Measurements from ENCODE around the gene CHKB. TPM values are rescaled to one million over a fixed set of nuclear protein-coding genes. Genes with fewer than 3 reads are reported as not detected.

The CHKB gene
- total RNA-seq, 1 donor from 2014 or later: 81.1 TPM

DNA sequence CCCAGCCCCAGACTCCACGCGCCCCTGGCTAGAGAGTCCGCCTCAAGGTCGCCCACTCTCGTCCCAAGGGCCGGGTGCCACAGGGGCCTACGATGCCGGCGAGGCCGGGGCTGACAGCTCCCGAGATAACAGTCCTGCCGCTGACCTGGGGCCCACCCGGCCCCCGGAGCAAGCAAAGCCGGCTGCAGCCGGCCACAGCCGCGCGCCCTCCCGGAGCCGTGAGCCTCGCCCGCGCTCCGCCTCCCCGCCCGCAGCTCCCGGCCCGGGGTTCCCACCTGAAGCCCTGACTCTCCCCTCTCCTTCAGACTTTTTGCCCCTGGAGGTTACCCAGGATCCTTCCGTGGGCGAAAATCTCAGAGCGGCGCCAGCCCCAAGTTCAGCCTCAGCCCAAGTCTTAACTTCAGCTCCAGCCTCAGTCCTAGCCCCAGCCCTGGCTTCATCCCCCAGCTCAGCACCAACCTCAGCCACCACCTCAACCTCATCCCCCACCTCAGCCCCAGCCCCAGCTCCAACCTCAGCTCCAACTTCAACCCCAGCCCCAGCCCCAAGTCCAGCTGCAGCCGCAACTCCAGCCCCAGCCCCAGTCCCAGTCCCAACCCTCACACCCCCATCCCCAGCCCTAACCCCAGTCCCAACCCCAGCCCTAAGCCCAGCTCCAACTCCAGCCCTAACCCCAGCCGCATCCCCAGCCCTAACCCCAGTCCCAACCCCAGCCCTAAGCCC lies 35.2 kb downstream of the CHKB start:
- DNase-seq (ENCODE audit: low read depth): no peak
- peaks cover 63% of the 10 kb centered on the region for H3K27me3 ChIP-seq (ENCODE audit: control insufficient read depth, insufficient read depth, low read length)
- H3K36me3 ChIP-seq (ENCODE audit: control insufficient read depth, insufficient read depth, low read length): no peaks in the 10 kb centered on the region
- TF ChIP-seq, protein P1, sequence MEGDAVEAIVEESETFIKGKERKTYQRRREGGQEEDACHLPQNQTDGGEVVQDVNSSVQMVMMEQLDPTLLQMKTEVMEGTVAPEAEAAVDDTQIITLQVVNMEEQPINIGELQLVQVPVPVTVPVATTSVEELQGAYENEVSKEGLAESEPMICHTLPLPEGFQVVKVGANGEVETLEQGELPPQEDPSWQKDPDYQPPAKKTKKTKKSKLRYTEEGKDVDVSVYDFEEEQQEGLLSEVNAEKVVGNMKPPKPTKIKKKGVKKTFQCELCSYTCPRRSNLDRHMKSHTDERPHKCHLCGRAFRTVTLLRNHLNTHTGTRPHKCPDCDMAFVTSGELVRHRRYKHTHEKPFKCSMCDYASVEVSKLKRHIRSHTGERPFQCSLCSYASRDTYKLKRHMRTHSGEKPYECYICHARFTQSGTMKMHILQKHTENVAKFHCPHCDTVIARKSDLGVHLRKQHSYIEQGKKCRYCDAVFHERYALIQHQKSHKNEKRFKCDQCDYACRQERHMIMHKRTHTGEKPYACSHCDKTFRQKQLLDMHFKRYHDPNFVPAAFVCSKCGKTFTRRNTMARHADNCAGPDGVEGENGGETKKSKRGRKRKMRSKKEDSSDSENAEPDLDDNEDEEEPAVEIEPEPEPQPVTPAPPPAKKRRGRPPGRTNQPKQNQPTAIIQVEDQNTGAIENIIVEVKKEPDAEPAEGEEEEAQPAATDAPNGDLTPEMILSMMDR (IDR thresholded peaks at IDR 0.05; ENCODE audit: insufficient read depth, low read length, poor library complexity, severe bottlenecking): no peak
- no peak overlapping the region for H3K4me3 ChIP-seq (ENCODE audit: low read depth, low read length)

DNA sequence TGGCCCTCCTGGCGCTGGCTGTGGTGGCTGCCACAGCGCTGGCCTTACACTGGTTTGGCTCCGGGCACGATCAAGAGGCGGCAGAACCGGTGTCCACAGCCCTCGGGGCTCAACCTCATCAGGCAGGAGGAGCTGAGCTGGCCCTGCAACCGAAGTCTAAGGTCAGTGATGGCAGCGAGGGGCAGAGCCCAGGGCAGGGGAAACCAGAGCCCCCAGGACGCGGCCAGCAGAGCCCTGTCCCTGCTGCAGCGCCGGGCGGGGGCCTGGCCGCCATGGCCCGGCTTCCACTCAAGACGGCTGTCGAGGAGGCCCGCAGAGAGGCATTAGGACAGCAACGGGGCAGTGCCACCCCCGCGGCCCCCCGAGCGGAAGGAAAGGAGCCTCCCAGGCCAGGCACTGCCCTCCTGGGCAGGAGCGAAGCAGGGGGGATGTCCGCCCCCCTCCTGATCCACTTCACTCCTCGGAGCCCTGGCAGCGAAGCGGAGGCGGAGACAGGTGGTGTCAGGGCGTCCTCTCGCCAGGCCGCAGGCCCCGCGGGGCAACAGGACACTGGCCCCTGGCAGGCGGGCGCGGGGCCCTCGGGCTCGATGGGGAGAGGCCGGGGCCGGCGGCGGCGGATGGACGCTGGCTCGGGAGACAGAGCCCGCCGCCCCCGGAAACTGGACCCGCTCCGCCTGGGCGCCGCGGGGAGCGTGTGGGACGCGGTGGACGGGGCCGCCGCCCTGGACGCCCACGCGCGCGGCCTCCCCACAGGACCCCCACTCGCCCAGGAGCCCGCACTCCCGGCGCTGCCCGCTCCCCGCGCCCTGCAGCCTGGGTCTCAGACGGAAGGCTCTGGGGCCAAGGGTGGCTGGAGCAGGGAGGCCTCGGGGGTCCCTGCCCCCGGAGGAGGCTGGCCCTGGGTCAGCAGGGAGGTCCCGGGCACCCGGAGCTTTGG lies 36.1 kb downstream of the CHKB start:
- DNase-seq (ENCODE audit: low read depth): no peak
- TF ChIP-seq, protein P1 (IDR thresholded peaks at IDR 0.05; ENCODE audit: insufficient read depth, low read length, poor library complexity, severe bottlenecking): no peak
- Histone ChIP-seq H3K36me3 (ENCODE audit: control insufficient read depth, insufficient read depth, low read length) (no peaks in the 10 kb centered on the region), H3K4me3 (ENCODE audit: low read depth, low read length) (no peak overlapping the region), H3K27me3 (ENCODE audit: control insufficient read depth, insufficient read depth, low read length) (peaks cover 61% of the 10 kb centered on the region)

DNA sequence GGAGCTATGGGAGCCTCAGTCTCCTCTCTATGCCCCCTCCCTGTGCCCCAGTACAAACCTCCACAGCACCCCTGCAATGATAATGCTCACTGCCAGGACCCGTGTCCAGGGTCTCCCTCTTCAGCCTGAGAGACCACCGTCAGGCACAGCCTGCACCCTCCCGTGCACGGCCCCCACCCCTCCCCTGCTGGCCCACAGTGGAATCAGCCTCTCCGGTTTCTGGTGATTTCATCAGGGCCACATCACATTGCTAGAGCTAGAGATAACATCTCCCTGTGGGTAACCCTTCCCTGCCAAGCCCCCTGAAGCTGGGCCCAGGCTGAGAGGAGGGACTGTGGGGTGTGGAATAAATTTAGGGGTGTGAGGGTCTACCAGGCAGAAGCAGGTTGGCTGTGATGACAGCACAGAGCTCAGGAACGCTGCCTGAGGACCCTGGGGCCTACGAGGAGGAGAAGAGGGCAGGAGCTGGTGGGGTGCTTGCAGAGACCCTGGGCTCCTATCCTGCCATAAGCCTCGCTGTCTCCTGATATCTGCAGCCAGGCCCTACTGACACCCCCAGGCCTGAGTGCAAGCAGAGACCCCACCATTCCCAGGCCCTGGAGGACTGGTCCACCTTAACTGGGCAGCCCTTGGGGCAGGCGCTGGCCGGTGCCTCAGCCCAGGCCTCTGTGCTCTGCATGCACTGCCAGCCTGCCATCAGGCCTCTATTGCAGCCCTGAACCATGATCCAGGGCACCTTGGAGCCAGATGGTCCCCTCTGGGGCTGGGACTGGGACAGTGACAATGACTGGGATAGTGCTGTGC lies 36.9 kb downstream of the CHKB start, which contains the start of gene KLHDC7B:
KLHDC7B (plus strand) TSS at position 378 of the 804 bp plus-strand sequence; CDS start at position 723, 345 bp downstream.
- H3K36me3 ChIP-seq (ENCODE audit: control insufficient read depth, insufficient read depth, low read length): no peaks in the 10 kb centered on the region
- H3K4me3 ChIP-seq (ENCODE audit: low read depth, low read length): no peak within 1 kb of the TSS
- H3K27me3 ChIP-seq (ENCODE audit: control insufficient read depth, insufficient read depth, low read length): peaks cover 55% of the 10 kb centered on the region
- DNase-seq (ENCODE audit: low read depth): no peak
- TF ChIP-seq, protein P1 (IDR thresholded peaks at IDR 0.05; ENCODE audit: insufficient read depth, low read length, poor library complexity, severe bottlenecking): no peak

DNA sequence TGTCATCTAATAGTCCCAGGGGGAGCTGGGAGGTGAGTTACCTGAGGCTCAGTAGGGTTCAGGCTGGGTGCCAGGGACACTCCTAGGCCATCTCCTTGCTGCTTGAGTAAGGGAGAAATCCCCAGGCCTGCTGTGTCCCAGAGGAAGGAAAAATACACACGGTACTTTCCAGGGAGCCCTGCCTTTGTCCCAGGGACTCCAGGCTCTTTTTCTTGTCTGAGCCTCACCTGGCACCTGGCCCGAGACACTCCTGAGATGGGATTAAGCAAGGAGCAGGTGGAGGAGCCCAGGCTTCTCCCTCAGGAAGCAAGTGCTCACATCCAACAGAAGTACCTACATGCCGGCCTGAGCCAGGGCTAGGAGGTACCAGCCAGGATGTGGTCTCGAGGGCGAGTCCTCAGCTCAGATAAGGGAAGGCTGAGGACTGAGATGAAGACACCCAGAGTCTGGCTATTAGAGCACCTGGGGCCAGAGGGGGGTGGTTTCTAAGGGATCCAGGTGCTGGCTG lies 37.8 kb downstream of the CHKB start:
- Histone ChIP-seq H3K27me3 (ENCODE audit: control insufficient read depth, insufficient read depth, low read length) (peaks cover 49% of the 10 kb centered on the region), H3K4me3 (ENCODE audit: low read depth, low read length) (no peak overlapping the region), H3K36me3 (ENCODE audit: control insufficient read depth, insufficient read depth, low read length) (no peaks in the 10 kb centered on the region)
- no peak for DNase-seq (ENCODE audit: low read depth)
- TF ChIP-seq, protein P1 (IDR thresholded peaks at IDR 0.05; ENCODE audit: insufficient read depth, low read length, poor library complexity, severe bottlenecking): no peak

DNA sequence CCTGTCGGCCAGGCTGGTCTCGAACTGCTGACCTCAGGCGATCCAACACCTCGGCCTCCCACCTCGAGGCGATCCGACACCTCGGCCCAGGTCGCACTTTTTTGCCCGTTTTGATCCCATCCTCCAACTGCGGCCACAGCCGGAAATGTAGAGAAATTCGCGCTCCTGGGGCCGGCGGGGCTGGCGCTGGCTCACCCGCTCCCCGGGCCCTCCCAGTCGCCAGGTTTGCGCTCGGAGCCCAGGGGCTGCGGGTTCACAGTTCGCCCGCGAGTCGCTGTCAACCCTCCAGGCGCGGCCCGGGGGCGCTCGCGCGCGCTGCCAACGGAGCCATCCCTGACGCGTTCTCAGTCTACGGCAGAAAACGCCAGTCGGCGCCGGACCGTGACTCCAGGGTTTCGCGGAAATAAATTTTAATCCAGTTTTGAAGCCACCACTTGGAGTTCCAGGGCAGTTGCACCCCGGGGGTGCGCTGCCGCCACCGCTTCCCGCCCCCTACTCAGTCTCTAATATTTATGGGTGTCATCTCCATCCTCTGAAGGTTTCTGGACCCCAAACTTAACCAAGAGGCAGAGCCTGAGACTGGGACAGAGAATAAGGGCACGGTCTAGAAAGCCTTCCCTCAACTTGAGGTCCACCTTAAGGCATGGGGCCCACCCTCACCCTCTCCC lies 38.4 kb downstream of the CHKB start:
- peaks cover 44% of the 10 kb centered on the region for H3K27me3 ChIP-seq (ENCODE audit: control insufficient read depth, insufficient read depth, low read length)
- TF ChIP-seq, protein P1 (IDR thresholded peaks at IDR 0.05; ENCODE audit: insufficient read depth, low read length, poor library complexity, severe bottlenecking): peak; percentile 71
- DNase-seq (ENCODE audit: low read depth): no peak
- H3K4me3 ChIP-seq (ENCODE audit: low read depth, low read length): no peak overlapping the region
- H3K36me3 ChIP-seq (ENCODE audit: control insufficient read depth, insufficient read depth, low read length): no peaks in the 10 kb centered on the region
